NT2/D1 (cell line): ENCODE measurements around the gene GLCE.

Source experiments
- SUZ12 ChIP-seq: IDR thresholded peaks from 2 replicates; pipeline ENCODE4 v1.6.1; 2011; ENCODE audit not compliant: insufficient read length, insufficient read depth; ENCODE audit errors: extremely low read depth
- YY1 ChIP-seq: IDR thresholded peaks from 2 replicates; pipeline ENCODE4 v1.6.1; 2011; ENCODE audit not compliant: insufficient read length, insufficient read depth
- ZNF274 ChIP-seq: IDR thresholded peaks from 2 replicates; pipeline ENCODE4 v1.6.1; 2011; ENCODE audit warnings: mild to moderate bottlenecking, low read depth, low read length

GRCh38 chr15:69209661-69210060 lies 49.2 kb downstream of the GLCE start:
- no peak for TF ChIP-seq YY1
- no peak for TF ChIP-seq ZNF274
- no peak for TF ChIP-seq SUZ12
